ENCODE results near the gene CD53. TPM values are rescaled to one million over a fixed set of nuclear protein-coding genes. Genes with fewer than 3 reads are reported as not detected.

The CD53 gene
- total RNA-seq, 2 donors from 2014 or later: 4.9 to 16.6 TPM

DNA sequence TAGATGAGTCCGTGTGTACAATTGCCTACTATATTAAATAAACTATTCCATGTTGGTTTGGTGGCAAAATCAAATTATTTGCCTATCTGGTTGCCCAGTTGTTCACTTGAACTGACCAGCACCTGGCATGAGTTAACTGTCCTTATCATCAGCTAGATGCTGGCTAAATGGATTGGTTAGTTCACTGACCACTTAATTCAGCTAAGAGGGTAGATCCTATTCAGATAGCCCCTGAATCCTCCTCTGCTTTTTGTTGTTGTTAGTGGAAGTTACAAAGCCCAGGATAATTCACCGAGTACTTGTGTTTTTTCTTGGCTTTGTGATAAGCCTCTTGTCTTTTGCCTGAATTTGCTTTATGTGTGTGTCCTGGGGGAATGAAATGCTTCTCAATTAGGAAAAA, 22.8 kb upstream of the CD53 start:
- no peak overlapping the region for H3K27ac ChIP-seq
- TF ChIP-seq, protein P1, sequence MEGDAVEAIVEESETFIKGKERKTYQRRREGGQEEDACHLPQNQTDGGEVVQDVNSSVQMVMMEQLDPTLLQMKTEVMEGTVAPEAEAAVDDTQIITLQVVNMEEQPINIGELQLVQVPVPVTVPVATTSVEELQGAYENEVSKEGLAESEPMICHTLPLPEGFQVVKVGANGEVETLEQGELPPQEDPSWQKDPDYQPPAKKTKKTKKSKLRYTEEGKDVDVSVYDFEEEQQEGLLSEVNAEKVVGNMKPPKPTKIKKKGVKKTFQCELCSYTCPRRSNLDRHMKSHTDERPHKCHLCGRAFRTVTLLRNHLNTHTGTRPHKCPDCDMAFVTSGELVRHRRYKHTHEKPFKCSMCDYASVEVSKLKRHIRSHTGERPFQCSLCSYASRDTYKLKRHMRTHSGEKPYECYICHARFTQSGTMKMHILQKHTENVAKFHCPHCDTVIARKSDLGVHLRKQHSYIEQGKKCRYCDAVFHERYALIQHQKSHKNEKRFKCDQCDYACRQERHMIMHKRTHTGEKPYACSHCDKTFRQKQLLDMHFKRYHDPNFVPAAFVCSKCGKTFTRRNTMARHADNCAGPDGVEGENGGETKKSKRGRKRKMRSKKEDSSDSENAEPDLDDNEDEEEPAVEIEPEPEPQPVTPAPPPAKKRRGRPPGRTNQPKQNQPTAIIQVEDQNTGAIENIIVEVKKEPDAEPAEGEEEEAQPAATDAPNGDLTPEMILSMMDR (IDR thresholded peaks at IDR 0.05): no peak
- no peak for TF ChIP-seq POLR2A (IDR thresholded peaks at IDR 0.05)
- no peaks in the 10 kb centered on the region for H3K36me3 ChIP-seq (replicated peaks in 1 of 2; ENCODE audit: insufficient read depth in 1 of 2, low read depth in 2 of 2)
- no peaks in the 10 kb centered on the region for H3K27me3 ChIP-seq
- 59 to 64% methylated on average over 2 of the region's 2 CpGs for WGBS, 2 donors
- intact Hi-C loops (cut with DNase I): no loop called here
- ATAC-seq (no peak), DNase-seq (no peak)
- no peak overlapping the region for H3K4me3 ChIP-seq
- H3K4me1 ChIP-seq: no peaks in the 10 kb centered on the region
- H3K9me3 ChIP-seq: no peaks in the 10 kb centered on the region

DNA sequence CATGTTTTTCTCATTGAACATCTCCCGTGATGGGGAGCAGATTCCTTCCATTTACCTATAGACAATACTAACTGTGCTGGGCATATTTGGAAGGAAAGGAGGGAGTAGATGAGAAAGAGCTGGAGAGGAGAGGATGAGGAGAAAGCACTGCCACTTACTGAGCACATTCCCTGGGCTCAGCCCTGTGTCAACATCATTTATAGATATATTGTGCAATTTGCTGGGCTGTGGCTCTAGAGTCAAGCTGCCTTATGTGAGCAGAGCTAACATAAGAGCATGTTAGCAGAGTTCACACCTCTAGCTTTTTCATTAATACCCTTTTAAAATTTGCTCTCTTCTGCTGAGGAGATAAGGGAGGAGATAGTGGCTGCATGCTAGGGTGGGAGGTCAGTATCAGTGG, 22.3 kb upstream of the CD53 start:
- no peaks in the 10 kb centered on the region for H3K9me3 ChIP-seq
- no peaks in the 10 kb centered on the region for H3K36me3 ChIP-seq (replicated peaks in 1 of 2; ENCODE audit: insufficient read depth in 1 of 2, low read depth in 2 of 2)
- intact Hi-C loops (cut with DNase I): no loop called here
- no peak overlapping the region for H3K4me3 ChIP-seq
- H3K27ac ChIP-seq: no peak overlapping the region
- DNase-seq: no peak
- TF ChIP-seq, protein P1 (IDR thresholded peaks at IDR 0.05): no peak
- no peak for TF ChIP-seq POLR2A (IDR thresholded peaks at IDR 0.05)
- 59 to 66% methylated on average over 1 of the region's 1 CpG for WGBS, 2 donors
- H3K4me1 ChIP-seq: no peaks in the 10 kb centered on the region
- ATAC-seq: no peak
- no peaks in the 10 kb centered on the region for H3K27me3 ChIP-seq

DNA sequence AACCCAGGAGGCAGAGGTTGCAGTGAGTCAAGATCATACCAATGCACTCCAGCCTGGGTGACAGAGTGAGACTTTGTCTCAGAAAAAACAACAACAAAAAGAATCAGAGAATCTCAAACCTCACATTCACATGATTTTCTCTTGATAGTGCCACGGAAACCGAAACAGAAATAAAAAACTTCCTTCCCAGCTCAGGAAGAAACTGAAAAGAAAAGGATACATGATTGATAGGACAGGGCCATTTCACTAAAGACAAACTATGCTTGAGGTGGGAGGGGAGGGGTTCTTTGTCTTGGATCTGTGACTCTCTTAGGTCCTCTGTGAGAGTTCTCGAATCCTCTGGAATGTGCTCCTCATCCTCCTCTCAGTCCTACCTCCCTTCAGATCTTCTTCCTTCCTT, 19.8 kb upstream of the CD53 start:
- no peak for DNase-seq
- H3K27ac ChIP-seq: no peak overlapping the region
- no peak overlapping the region for H3K4me3 ChIP-seq
- TF ChIP-seq, protein P1 (IDR thresholded peaks at IDR 0.05): no peak
- no peak for TF ChIP-seq POLR2A (IDR thresholded peaks at IDR 0.05)
- 49 to 58% methylated on average over 3 of the region's 3 CpGs for WGBS, 2 donors
- no peaks in the 10 kb centered on the region for H3K9me3 ChIP-seq
- intact Hi-C loops (cut with DNase I): no loop called here
- H3K27me3 ChIP-seq: no peaks in the 10 kb centered on the region
- no peak for ATAC-seq
- H3K36me3 ChIP-seq (replicated peaks in 1 of 2; ENCODE audit: insufficient read depth in 1 of 2, low read depth in 2 of 2): no peaks in the 10 kb centered on the region
- no peaks in the 10 kb centered on the region for H3K4me1 ChIP-seq

GRCh38 chr1:110856410-110856809, 16.5 kb upstream of the CD53 start:
- no peaks in the 10 kb centered on the region for H3K4me1 ChIP-seq
- H3K27ac ChIP-seq: no peak overlapping the region
- WGBS, 2 donors: 56 to 64% methylated on average over 2 of the region's 2 CpGs
- no peaks in the 10 kb centered on the region for H3K9me3 ChIP-seq
- H3K27me3 ChIP-seq: no peaks in the 10 kb centered on the region
- no peak overlapping the region for H3K4me3 ChIP-seq
- H3K36me3 ChIP-seq (replicated peaks in 1 of 2; ENCODE audit: insufficient read depth in 1 of 2, low read depth in 2 of 2): no peaks in the 10 kb centered on the region
- no peak for ATAC-seq
- intact Hi-C loops (cut with DNase I): no loop called here
- DNase-seq: no peak
- no peak for TF ChIP-seq POLR2A (IDR thresholded peaks at IDR 0.05)
- TF ChIP-seq, protein P1 (IDR thresholded peaks at IDR 0.05): no peak

All from body of pancreas (tissue), 4 donors.